GM23338 (cell line): ENCODE results near the gene GFOD1. TPM values are rescaled to one million over a fixed set of nuclear protein-coding genes. Genes with fewer than 3 reads are reported as not detected.

ENCODE experiments used
- ATAC-seq: fragments of 200-7000 bp; cut with Tn5 transposase; 3 replicates; pipeline ENCODE4 v1.9.1; 2020
- DNase-seq: peaks from one replicate; pipeline ENCODE4 v3.0.0-alpha.2; 2015; ENCODE audit warnings: low spot score
- H2AFZ ChIP-seq: fragments of 200-600 bp; sonication (generic); 2 replicates; pipeline ENCODE4 v1.8.0; 2016; ENCODE audit warnings: antibody characterized with exemption, mild to moderate bottlenecking, moderate library complexity
- H3F3A ChIP-seq: fragments of 200-600 bp; sonication (generic); replicated peaks from 2 replicates; pipeline ENCODE4 v1.8.0; 2017; ENCODE audit warnings: antibody characterized with exemption, mixed run types, low read depth
- H3K27ac ChIP-seq: fragments of 200-600 bp; sonication (generic); 2 replicates; pipeline ENCODE4 v1.6.1; 2016; ENCODE audit warnings: low read depth
- H3K27me3 ChIP-seq: fragments of 200-600 bp; sonication (generic); 2 replicates; pipeline ENCODE4 v1.8.0; 2016; ENCODE audit warnings: mild to moderate bottlenecking, mixed run types, moderate library complexity; ENCODE audit not compliant: insufficient read depth
- H3K36me3 ChIP-seq: fragments of 200-600 bp; sonication (generic); 2 replicates; pipeline ENCODE4 v1.8.0; 2016; ENCODE audit warnings: mild to moderate bottlenecking; ENCODE audit not compliant: insufficient read depth
- H3K4me1 ChIP-seq: fragments of 200-600 bp; sonication (generic); 2 replicates; pipeline ENCODE4 v1.8.0; 2016; ENCODE audit warnings: mild to moderate bottlenecking, moderate library complexity; ENCODE audit not compliant: insufficient read depth
- H3K4me2 ChIP-seq: fragments of 200-600 bp; sonication (generic); 2 replicates; pipeline ENCODE4 v1.7.1; 2017; ENCODE audit warnings: mixed run types
- H3K4me3 ChIP-seq: fragments of 200-600 bp; sonication (generic); 2 replicates; pipeline ENCODE4 v1.6.1; 2016; ENCODE audit warnings: mixed run types
- H3K79me2 ChIP-seq: fragments of 200-600 bp; sonication (generic); replicated peaks from 2 replicates; pipeline ENCODE4 v1.8.0; 2017; ENCODE audit warnings: mild to moderate bottlenecking; ENCODE audit not compliant: insufficient read depth
- H3K9me2 ChIP-seq: fragments of 200-600 bp; sonication (generic); 2 replicates; pipeline ENCODE4 v1.8.0; 2017; ENCODE audit not compliant: insufficient read depth
- H4K20me1 ChIP-seq: fragments of 200-600 bp; sonication (generic); replicated peaks from 2 replicates; pipeline ENCODE4 v1.8.0; 2017; ENCODE audit warnings: mild to moderate bottlenecking; ENCODE audit not compliant: insufficient read depth
- H3K27ac Mint-ChIP-seq: 2 replicates; pipeline ENCODE4 v1.8.0; 2020; ENCODE audit warnings: inconsistent platforms, mild to moderate bottlenecking, moderate library complexity, mixed read lengths
- H3K27me3 Mint-ChIP-seq: 3 replicates; pipeline ENCODE4 v1.8.0; 2022; ENCODE audit warnings: low read depth, mild to moderate bottlenecking, moderate library complexity, mixed read lengths, inconsistent platforms; ENCODE audit not compliant: insufficient read depth, poor library complexity
- H3K36me3 Mint-ChIP-seq: 3 replicates; pipeline ENCODE4 v1.8.0; 2021; ENCODE audit warnings: low read depth, mild to moderate bottlenecking, inconsistent platforms, moderate library complexity, mixed read lengths
- H3K4me1 Mint-ChIP-seq: 3 replicates; pipeline ENCODE4 v1.8.0; 2020; ENCODE audit warnings: mild to moderate bottlenecking, inconsistent platforms, mixed read lengths
- H3K4me3 Mint-ChIP-seq: 3 replicates; pipeline ENCODE4 v1.8.0; 2021; ENCODE audit warnings: moderate library complexity, mild to moderate bottlenecking, inconsistent platforms, mixed read lengths
- H3K9me3 Mint-ChIP-seq: 3 replicates; pipeline ENCODE4 v1.8.0; 2020; ENCODE audit warnings: moderate library complexity, mild to moderate bottlenecking, inconsistent platforms, mixed read lengths
- CREB1 ChIP-seq: fragments of 250-450 bp; sonication (Bioruptor Pico); IDR thresholded peaks from 2 replicates; pipeline ENCODE4 v1.5.0; 2020; ENCODE audit warnings: low read depth, mild to moderate bottlenecking, moderate library complexity
- EZH2 ChIP-seq: fragments of 200-600 bp; sonication (generic); IDR thresholded peaks from one replicate; pipeline ENCODE4 v1.8.0; 2017; ENCODE audit warnings: antibody characterized with exemption, mild to moderate bottlenecking, low read depth; ENCODE audit not compliant: unreplicated experiment
- EZH2phosphoT487 ChIP-seq: fragments of 200-600 bp; sonication (generic); IDR thresholded peaks from one replicate; pipeline ENCODE4 v1.8.1; 2018; ENCODE audit warnings: antibody characterized with exemption; ENCODE audit not compliant: unreplicated experiment
- JUNB ChIP-seq: IDR thresholded peaks from one replicate; pipeline ENCODE4 v1.6.1; 2016; ENCODE audit warnings: antibody characterized with exemption; ENCODE audit not compliant: unreplicated experiment
- NANOG ChIP-seq: IDR thresholded peaks from 2 replicates; pipeline ENCODE4 v1.6.1; 2016; ENCODE audit warnings: antibody characterized with exemption, borderline replicate concordance
- POLR2AphosphoS5 ChIP-seq: IDR thresholded peaks from 2 replicates; pipeline ENCODE4 v1.6.1; 2016; ENCODE audit warnings: antibody characterized with exemption, low read depth
- STAT1 ChIP-seq: IDR thresholded peaks from one replicate; pipeline ENCODE4 v1.6.1; 2016; ENCODE audit warnings: antibody characterized with exemption; ENCODE audit not compliant: unreplicated experiment
- ZNF114 ChIP-seq: fragments of 250-450 bp; sonication (Bioruptor Pico); IDR thresholded peaks from 2 replicates; pipeline ENCODE4 v1.5.0; 2020; ENCODE audit warnings: mild to moderate bottlenecking, moderate library complexity
- ZNF331 ChIP-seq: fragments of 250-450 bp; sonication (Bioruptor Pico); IDR thresholded peaks from 2 replicates; pipeline ENCODE4 v1.5.0; 2020; ENCODE audit warnings: low read depth, mild to moderate bottlenecking, moderate library complexity
- polyA plus RNA-seq: library from polyadenylated mRNA; unstranded; fragments of >200 nt; fragmentation: Nextera tagmentation; extraction: Ambion mirVana; gene quantifications from 2 replicates; pipeline ENCODE4 v1.2.1, GENCODE V29; 2016
- total RNA-seq: library from RNA; depleted of rRNA; stranded (reverse); fragments of >200 nt; shearing (Covaris generic); gene quantifications from 2 replicates; pipeline ENCODE4 v1.2.3, GENCODE V29; 2014
- TF ChIP-seq, protein P1 (sequence below): IDR thresholded peaks from 2 replicates; pipeline ENCODE4 v1.6.1; 2016; ENCODE audit warnings: antibody characterized with exemption
- TF ChIP-seq, protein P2 (sequence below), 2 experiments: fragments of 200-600 bp in 1 of 2; sonication (generic) in 1 of 2; conservative IDR thresholded peaks; 2 replicates each; pipeline versions ENCODE4 v1.5.1 to v1.6.1; 2016 to 2017; ENCODE audit warnings: antibody characterized with exemption in 2 of 2, low read depth in 2 of 2, mild to moderate bottlenecking in 2 of 2, moderate library complexity in 1 of 2
- TF ChIP-seq, protein P3 (sequence below): IDR thresholded peaks from one replicate; pipeline ENCODE4 v1.6.1; 2018; ENCODE audit warnings: antibody characterized with exemption; ENCODE audit not compliant: unreplicated experiment
- TF ChIP-seq, protein P4 (sequence below): fragments of 250-450 bp; sonication (Bioruptor Pico); IDR thresholded peaks from 2 replicates; pipeline ENCODE4 v1.5.0; 2020; ENCODE audit warnings: mild to moderate bottlenecking, moderate library complexity

Gene GFOD1
- total and polyA plus RNA-seq, 2 experiments from 2014 or later: 4.9 to 12.8 TPM

DNA sequence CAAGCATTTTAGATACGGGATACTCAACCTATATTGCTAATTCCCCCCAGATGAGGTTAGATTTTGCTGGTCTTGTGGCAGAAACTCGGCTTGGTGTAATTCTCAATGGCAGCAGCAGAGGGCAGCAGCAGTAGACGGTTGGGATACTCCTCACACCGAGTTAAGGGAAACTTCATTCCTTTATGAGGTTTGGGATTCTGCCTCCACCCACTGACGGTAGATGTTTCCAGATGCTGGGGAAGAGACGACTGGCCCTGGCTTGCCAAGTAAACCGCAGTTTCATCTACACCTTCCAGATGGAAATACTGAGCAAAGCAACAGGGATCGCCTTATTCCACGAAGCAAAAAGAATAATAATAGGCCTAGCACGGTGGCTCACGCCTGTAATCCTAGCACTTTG is 150.8 kb downstream of the GFOD1 start:
- no peaks in the 10 kb centered on the region for H3F3A ChIP-seq
- H2AFZ ChIP-seq: no peak overlapping the region
- peak; percentile 92 for DNase-seq
- no peaks in the 10 kb centered on the region for H3K36me3 ChIP-seq
- Mint-ChIP-seq H3K4me3 (no peak overlapping the region), H3K27me3 (peaks cover 9% of the 10 kb centered on the region), H3K27ac (no peak overlapping the region; the same call in 1 of the 2 replicates), H3K4me1 (peaks cover 14% of the 10 kb centered on the region), H3K36me3 (no peaks in the 10 kb centered on the region; the same call in 2 of the 3 replicates), H3K9me3 (peaks cover 5% of the 10 kb centered on the region; the same call in 1 of the 3 replicates)
- no peaks in the 10 kb centered on the region for H3K27me3 ChIP-seq
- ATAC-seq: peak; percentile 95
- no peaks in the 10 kb centered on the region for H3K79me2 ChIP-seq
- no peak overlapping the region for H3K4me2 ChIP-seq
- no peaks in the 10 kb centered on the region for H4K20me1 ChIP-seq
- H3K27ac ChIP-seq: no peak overlapping the region
- H3K4me3 ChIP-seq: no peak overlapping the region
- no peaks in the 10 kb centered on the region; the same call in 1 of the 2 replicates for H3K4me1 ChIP-seq
- no peak for TF ChIP-seq ZNF114 (CRISPR knock-in tag)
- no peak for TF ChIP-seq EZH2
- TF ChIP-seq, protein P1, sequence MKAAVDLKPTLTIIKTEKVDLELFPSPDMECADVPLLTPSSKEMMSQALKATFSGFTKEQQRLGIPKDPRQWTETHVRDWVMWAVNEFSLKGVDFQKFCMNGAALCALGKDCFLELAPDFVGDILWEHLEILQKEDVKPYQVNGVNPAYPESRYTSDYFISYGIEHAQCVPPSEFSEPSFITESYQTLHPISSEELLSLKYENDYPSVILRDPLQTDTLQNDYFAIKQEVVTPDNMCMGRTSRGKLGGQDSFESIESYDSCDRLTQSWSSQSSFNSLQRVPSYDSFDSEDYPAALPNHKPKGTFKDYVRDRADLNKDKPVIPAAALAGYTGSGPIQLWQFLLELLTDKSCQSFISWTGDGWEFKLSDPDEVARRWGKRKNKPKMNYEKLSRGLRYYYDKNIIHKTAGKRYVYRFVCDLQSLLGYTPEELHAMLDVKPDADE: no peak
- TF ChIP-seq, protein P2, sequence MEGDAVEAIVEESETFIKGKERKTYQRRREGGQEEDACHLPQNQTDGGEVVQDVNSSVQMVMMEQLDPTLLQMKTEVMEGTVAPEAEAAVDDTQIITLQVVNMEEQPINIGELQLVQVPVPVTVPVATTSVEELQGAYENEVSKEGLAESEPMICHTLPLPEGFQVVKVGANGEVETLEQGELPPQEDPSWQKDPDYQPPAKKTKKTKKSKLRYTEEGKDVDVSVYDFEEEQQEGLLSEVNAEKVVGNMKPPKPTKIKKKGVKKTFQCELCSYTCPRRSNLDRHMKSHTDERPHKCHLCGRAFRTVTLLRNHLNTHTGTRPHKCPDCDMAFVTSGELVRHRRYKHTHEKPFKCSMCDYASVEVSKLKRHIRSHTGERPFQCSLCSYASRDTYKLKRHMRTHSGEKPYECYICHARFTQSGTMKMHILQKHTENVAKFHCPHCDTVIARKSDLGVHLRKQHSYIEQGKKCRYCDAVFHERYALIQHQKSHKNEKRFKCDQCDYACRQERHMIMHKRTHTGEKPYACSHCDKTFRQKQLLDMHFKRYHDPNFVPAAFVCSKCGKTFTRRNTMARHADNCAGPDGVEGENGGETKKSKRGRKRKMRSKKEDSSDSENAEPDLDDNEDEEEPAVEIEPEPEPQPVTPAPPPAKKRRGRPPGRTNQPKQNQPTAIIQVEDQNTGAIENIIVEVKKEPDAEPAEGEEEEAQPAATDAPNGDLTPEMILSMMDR (conservative IDR thresholded peaks at IDR 0.05; ENCODE audit: low read depth in 2 of 2): peak; percentile 89 to 97
- no peak for TF ChIP-seq STAT1
- TF ChIP-seq ZNF331: no peak
- TF ChIP-seq NANOG: no peak
- no peak for TF ChIP-seq EZH2phosphoT487
- TF ChIP-seq, protein P3, sequence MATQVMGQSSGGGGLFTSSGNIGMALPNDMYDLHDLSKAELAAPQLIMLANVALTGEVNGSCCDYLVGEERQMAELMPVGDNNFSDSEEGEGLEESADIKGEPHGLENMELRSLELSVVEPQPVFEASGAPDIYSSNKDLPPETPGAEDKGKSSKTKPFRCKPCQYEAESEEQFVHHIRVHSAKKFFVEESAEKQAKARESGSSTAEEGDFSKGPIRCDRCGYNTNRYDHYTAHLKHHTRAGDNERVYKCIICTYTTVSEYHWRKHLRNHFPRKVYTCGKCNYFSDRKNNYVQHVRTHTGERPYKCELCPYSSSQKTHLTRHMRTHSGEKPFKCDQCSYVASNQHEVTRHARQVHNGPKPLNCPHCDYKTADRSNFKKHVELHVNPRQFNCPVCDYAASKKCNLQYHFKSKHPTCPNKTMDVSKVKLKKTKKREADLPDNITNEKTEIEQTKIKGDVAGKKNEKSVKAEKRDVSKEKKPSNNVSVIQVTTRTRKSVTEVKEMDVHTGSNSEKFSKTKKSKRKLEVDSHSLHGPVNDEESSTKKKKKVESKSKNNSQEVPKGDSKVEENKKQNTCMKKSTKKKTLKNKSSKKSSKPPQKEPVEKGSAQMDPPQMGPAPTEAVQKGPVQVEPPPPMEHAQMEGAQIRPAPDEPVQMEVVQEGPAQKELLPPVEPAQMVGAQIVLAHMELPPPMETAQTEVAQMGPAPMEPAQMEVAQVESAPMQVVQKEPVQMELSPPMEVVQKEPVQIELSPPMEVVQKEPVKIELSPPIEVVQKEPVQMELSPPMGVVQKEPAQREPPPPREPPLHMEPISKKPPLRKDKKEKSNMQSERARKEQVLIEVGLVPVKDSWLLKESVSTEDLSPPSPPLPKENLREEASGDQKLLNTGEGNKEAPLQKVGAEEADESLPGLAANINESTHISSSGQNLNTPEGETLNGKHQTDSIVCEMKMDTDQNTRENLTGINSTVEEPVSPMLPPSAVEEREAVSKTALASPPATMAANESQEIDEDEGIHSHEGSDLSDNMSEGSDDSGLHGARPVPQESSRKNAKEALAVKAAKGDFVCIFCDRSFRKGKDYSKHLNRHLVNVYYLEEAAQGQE: no peak
- TF ChIP-seq, protein P4, sequence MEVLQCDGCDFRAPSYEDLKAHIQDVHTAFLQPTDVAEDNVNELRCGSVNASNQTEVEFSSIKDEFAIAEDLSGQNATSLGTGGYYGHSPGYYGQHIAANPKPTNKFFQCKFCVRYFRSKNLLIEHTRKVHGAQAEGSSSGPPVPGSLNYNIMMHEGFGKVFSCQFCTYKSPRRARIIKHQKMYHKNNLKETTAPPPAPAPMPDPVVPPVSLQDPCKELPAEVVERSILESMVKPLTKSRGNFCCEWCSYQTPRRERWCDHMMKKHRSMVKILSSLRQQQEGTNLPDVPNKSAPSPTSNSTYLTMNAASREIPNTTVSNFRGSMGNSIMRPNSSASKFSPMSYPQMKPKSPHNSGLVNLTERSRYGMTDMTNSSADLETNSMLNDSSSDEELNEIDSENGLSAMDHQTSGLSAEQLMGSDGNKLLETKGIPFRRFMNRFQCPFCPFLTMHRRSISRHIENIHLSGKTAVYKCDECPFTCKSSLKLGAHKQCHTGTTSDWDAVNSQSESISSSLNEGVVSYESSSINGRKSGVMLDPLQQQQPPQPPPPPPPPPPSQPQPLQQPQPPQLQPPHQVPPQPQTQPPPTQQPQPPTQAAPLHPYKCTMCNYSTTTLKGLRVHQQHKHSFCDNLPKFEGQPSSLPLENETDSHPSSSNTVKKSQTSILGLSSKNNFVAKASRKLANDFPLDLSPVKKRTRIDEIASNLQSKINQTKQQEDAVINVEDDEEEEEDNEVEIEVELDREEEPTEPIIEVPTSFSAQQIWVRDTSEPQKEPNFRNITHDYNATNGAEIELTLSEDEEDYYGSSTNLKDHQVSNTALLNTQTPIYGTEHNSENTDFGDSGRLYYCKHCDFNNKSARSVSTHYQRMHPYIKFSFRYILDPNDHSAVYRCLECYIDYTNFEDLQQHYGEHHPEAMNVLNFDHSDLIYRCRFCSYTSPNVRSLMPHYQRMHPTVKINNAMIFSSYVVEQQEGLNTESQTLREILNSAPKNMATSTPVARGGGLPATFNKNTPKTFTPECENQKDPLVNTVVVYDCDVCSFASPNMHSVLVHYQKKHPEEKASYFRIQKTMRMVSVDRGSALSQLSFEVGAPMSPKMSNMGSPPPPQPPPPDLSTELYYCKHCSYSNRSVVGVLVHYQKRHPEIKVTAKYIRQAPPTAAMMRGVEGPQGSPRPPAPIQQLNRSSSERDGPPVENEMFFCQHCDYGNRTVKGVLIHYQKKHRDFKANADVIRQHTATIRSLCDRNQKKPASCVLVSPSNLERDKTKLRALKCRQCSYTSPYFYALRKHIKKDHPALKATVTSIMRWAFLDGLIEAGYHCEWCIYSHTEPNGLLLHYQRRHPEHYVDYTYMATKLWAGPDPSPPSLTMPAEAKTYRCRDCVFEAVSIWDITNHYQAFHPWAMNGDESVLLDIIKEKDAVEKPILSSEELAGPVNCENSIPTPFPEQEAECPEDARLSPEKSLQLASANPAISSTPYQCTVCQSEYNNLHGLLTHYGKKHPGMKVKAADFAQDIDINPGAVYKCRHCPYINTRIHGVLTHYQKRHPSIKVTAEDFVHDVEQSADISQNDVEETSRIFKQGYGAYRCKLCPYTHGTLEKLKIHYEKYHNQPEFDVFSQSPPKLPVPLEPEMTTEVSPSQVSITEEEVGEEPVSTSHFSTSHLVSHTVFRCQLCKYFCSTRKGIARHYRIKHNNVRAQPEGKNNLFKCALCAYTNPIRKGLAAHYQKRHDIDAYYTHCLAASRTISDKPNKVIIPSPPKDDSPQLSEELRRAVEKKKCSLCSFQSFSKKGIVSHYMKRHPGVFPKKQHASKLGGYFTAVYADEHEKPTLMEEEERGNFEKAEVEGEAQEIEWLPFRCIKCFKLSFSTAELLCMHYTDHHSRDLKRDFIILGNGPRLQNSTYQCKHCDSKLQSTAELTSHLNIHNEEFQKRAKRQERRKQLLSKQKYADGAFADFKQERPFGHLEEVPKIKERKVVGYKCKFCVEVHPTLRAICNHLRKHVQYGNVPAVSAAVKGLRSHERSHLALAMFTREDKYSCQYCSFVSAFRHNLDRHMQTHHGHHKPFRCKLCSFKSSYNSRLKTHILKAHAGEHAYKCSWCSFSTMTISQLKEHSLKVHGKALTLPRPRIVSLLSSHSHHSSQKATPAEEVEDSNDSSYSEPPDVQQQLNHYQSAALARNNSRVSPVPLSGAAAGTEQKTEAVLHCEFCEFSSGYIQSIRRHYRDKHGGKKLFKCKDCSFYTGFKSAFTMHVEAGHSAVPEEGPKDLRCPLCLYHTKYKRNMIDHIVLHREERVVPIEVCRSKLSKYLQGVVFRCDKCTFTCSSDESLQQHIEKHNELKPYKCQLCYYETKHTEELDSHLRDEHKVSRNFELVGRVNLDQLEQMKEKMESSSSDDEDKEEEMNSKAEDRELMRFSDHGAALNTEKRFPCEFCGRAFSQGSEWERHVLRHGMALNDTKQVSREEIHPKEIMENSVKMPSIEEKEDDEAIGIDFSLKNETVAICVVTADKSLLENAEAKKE (CRISPR knock-in tag): 0 out of 2 replicates have a peak, but pooled peaks have one; percentile 32
- TF ChIP-seq CREB1 (CRISPR knock-in tag): no peak
- TF ChIP-seq POLR2AphosphoS5: no peak
- no peak for TF ChIP-seq JUNB
- no peaks in the 10 kb centered on the region for H3K9me2 ChIP-seq
